NCI-H446 treated with DMSO at 0.1 percent for 48 hours (cell line): ENCODE results near the gene SRSF1.

Experiments
- DNase-seq: peaks from one replicate; lab custom pipeline; 2025; lab: John Stamatoyannopoulos, UW

Gene SRSF1

GRCh38 chr17:58019039-58019438 lies 12.0 kb upstream of the SRSF1 start:
- DNase-seq, result no peak

DNA sequence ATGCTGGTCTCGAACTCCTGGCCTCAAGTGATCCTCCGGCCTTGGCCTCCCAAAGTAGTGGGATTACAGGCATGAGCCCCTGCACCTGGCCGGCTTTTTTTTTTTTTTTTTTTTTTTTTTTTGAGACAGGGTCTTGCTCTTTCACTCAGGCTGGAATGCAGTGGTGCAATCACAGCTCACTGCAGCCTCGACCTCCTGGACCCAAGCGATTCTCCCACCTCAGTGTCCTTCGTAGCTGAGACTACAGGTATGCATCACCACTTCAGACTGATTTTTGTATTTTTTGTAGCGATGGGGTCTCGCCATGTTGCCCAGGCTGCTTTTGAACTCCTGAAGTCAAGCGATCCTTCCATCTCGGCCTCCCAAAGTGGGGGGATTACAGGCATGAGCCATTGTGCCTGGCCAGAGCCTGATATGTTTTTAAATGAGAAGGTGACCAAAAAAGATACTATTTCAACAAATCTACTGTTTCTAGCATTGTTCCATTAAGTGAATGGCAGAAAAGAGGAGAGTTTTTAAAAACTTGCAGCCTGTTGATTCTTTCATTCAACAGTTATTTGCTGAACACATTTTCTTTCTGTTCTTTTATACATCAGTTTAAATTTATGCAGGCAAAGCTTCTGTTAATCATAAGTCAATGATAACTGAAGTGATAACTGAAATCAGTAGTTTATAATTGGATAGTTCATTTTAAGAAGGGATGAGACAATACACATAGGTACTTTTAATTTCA lies 3.2 kb upstream of the SRSF1 start:
- DNase-seq, result no peak

DNA sequence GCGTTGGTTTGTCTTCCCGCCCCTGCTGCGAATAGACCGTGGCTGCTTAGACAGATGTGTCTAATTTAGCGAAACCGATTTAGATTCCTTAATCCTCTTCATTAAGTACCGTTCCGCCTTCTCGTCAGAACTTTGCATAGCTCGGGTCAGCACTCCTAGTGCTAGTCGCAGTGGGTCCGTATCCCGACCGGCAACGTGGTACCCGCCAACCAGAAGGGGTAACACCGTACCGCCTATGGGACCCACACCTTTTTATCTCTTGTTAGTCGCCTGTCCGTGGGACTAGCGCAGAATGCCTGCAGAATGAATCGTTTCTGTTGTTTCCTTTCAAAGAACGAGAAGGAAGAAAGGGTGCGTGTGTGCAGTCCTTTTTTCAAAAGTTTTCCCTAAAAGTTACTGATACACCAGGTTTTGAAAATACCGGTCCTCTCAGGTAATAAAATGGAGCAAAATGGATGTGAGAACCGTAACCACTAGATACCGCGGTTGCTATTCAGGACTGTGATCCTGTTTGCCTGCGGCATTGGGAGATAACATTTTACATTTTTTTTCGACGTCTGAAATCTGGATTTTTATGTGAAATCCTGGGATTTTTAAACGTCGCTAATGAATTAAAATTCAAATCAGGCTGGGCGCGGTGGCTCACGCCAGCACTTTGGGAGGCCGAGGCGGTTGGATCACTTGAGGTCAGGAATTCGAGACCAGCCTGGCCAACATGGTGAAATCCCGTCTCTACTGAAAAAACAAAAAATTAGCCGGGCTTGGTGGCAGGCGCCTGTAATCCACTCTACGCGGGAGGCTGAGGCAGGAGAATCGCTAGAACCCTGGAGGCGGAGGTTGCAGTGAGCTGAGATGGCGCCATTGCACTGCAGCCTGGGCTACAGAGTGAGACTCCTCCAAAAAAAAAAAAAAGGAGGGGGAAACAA lies 998 bp upstream of the SRSF1 start:
- DNase-seq, result no peak

DNA sequence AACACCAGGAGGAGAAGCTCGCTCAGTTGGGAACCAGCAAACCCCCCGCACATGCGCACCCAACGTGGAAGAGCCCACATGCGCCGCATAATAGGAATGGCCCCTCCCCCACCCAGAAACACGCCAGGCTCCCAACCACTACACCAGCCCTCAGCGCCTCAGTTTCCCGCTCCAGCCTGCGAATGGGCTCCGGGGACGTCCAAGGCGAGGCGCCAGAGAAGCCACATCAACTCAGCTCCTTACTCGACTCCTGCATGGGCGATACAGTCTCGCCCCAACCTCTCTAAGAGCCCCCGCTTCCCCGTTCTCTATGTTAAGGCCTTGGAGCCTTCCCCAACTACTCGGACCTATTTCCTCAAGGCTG lies 504 bp downstream of the SRSF1 start:
- peak; percentile 50 for DNase-seq

GRCh38 chr17:58005728-58006559 lies 1.1 kb downstream of the SRSF1 start:
- DNase-seq, result no peak

DNA sequence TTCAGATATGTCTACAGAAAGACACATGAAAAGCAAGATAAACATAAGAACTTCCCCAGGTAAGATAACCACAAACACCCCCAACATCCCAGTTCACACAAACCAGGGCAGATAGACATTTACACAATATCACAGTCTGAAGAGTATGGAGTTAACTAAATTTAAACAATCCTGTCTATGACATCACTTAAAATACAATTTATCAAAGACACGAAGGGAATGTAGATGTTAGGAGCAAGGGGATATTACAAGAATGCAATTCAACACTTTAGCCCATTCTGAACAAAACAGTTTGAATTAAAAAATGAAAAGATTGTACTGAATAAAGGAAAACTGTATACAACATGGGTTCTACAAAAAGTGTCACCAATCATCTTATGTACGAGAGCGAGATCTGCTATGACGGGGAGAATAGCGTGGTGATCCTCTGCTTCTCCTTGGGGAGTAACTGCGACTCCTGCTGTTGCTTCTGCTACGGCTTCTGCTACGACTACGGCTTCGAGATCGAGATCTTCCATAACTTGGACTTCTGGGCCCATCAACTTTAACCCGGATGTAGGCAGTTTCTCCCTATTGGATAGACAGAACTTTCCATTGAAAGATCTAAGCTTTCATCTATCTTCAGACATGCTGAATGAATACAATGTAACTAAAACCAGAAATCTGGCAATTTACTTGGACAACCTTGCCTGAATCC lies 1.9 kb downstream of the SRSF1 start:
- DNase-seq, result no peak

- no peak for DNase-seq
These were observed 3.0 kb downstream of the SRSF1 start for GRCh38 chr17:58004060-58004459.

DNA sequence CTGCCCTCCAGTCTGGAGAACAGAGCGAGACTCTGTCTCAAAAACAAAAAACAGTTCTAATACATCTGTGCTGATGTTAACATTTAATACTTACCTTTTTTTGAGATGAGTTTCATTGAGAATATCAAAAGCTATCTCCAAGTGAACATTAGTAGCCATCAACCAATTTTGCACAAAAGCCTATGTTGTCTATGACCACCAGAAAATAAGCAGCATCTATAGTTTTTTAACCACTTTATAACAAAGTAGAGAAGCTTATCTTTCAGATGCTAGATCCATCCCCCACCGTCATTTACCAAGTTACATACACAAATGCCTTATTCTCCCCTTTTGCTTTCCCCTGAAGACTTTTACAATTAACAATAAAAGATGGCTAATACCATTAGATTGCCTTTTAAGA lies 4.1 kb downstream of the SRSF1 start:
- no peak for DNase-seq

DNA sequence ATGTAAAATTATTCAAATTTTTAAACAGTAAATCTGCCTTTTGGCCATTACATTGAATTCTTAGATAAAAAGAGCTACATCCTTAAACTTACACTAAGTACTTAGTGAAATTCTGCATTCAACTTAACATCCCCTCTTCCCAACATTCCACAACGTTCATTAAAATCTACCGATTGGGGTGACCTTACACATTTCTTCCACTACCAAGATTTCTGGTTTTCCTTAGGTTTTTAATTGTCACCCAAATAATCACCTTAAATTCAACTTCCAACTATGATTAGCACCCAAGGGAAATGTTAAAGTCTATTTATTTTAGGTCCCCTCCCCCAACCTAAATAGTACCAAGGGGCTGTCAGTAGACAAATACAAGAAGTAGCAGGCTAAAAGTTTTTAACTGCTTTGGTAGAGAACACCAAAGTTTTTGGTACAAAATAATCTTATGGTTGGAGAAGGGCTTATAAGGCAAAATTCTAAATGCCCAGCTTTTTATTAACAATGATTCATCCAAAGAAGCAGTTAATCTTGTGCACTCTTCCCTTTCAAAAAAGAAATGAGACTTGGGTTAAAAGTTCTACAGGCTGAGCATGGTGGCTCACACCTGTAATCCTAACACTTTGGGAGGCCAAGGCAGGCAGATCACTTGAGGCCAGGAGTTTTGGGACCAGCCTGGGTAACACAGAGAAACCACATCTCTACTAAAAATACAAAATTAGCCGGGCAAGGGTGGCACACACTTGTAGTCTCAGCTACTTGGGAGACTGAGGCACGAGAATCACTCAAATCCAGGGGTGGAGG lies 4.7 kb downstream of the SRSF1 start:
- no peak for DNase-seq

DNA sequence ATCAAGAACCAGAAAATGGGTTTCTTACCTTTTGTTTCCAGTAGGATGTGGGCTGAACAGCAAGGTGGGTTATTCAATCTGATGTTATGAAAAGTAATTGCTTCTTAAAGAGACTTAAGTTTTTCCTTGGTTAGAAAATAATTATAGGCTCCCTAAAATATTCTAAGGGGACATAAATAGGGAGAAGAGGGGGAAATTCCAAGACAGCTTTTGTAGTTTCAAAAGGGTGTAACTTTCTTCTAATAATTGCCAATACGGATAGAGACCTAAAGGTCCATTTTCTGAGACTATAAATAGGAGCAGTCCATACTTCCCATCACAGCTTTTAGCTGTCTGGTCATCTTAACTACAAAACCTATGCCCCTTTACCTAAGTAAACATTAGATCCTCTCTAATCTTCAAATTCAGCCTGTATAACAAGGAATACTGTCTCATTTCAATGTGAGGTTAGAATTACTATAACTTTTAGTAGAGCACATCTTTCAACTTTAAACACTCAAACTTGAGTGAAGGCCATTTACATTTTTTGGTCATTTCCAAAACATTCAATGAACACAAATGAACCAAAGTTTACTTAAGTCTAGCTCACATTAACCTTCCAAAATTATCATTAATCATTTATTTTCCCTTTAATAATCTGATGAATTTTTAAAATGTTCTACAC lies 5.5 kb downstream of the SRSF1 start:
- DNase-seq, result no peak

GRCh38 chr17:57999496-58000017 lies 7.5 kb downstream of the SRSF1 start:
- DNase-seq, result peak; percentile 52

DNA sequence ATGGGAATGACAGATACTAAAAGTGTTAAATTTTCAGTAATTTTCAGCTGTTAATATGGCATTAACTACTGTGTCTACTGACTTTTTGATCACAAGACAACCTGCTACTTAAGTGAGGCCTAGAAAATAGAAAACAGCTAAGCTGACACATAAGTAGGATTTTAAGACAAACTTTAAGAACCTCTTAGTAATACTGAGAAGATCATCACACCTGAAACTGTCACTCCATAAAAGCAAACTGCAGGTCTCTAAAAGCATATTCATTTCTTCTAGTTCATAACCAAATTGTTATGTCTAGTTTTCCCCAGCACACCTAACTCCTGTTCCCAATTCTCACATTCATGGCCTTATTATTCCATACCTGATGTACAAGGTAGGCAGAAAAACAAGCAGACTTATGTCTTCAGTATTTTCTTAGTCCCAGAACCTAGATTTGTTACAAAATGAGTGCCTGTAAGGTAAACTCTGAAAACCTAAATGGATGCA lies 8.0 kb downstream of the SRSF1 start:
- DNase-seq, result no peak

GRCh38 chr17:57997085-57997809 lies 9.8 kb downstream of the SRSF1 start:
- no peak for DNase-seq

DNA sequence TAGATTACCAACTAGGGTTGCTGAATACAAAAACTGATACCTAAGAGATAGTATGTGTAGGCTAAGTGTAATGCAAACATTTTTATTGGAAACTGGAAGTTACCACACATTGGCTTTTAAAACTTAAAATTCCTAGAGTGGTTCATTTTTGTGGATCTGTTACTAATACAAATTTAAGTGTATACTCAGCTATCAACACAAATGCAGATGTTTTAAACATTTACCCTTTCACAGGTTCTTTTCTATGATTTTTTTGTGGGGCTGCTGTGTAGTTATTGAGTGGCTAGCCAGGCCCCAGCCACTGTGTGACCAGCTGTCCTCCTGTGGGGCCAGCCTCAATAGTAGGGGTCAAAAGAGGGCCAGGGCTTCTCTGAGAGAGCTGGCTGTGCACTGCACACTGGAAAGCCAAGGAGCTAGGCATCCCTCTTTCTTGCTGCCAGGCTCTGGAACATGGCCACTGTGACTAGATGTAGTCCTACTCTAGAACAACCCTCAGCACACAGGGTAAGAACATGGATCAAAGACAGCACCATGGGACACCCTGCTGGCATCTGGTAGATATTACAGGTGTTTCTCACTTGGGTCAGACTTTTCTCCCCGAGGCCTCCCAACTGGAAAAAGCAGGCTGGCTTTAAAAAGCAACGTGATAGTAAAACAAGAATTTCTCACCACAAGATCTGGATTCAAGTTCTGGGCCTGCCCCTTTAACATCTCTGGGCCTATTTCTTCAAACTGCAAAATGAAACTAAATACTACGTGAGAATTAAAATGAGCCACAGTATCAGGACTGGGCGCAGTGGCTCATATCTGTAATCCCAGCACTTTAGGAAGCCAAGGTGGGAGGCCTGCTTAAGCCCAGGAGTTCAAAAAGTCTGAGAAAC lies 11.7 kb downstream of the SRSF1 start:
- DNase-seq, result peak; percentile 58

- no peak for DNase-seq
These were observed 12.6 kb downstream of the SRSF1 start for GRCh38 chr17:57994436-57994835.

DNA sequence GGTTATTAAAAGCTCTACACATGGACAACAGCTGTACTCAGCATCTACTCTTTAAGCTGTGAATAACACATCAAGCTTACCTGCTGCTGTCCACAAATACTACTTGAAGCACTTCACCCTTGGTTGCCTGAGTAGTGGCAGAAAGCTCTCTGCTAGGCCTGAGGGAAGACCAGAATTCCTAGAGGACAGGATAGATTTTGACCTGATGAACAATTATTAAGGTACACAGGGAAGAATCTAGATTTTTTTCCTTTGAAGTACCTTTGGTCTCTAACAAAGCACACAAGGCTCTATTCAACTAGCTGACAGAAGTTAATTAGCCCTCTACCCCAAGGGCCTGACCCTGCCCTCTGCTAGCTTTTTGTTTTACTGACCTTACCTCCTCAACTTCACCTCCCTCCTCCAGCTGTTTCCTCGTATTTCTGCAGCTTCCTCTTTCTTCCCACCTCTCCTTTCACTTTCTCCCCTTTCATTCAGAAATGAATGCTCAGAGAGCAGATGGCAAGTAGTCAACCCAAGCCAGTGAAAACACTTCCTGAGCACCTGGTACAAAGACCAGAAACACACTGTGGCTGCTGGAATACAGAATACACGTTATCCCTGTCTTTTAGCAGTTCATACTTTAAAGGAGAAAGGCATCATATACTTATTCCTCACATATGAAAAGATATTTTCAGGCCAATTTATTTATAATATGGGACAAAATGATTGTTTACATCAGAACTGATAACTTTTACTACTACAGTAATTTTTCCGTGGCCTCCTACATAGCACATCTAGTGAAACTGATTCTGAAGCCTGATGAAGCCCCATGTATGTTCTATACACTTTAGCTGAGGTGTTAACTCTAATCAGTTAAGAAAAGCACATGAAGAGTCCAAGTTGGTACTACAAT lies 13.3 kb downstream of the SRSF1 start:
- DNase-seq, result no peak

GRCh38 chr17:57991537-57991936 lies 15.5 kb downstream of the SRSF1 start:
- DNase-seq, result no peak
